Natural killer cell (primary cell): ENCODE measurements around the gene NRG3. TPM values are rescaled to one million over a fixed set of nuclear protein-coding genes. Genes with fewer than 3 reads are reported as not detected.

ENCODE experiments used
- ATAC-seq, 3 donors: fragments of 150-1000 bp in 2 of 3; fragments of 200-7000 bp in 1 of 3; cut with Tn5 transposase; 1 replicate in 1 of 3; 2 replicates in 2 of 3; pipeline ENCODE4 v1.10.0; 2021; ENCODE audit warnings: mild to moderate bottlenecking in 2 of 3, moderate library complexity in 2 of 3
- DNase-seq, 2 donors: peaks; one replicate each; pipeline versions ENCODE4 v3.0.0 to v3.0.0-alpha.2; 2013 to 2021; ENCODE audit warnings: mixed read lengths in 1 of 2
- H3K27ac ChIP-seq: one replicate; pipeline ENCODE4 v1.5.1; 2013; ENCODE audit warnings: mild to moderate bottlenecking, low read length
- H3K27me3 ChIP-seq: one replicate; pipeline ENCODE4 v1.6.1; 2013; ENCODE audit warnings: low read length; ENCODE audit not compliant: control insufficient read depth, insufficient read depth
- H3K36me3 ChIP-seq: one replicate; pipeline ENCODE4 v1.6.1; 2013; ENCODE audit warnings: low read length; ENCODE audit not compliant: control insufficient read depth, insufficient read depth
- H3K4me1 ChIP-seq: one replicate; pipeline ENCODE4 v1.6.1; 2013; ENCODE audit warnings: low read length; ENCODE audit not compliant: control insufficient read depth, insufficient read depth
- H3K4me3 ChIP-seq: one replicate; pipeline ENCODE4 v1.5.1; 2013; ENCODE audit warnings: low read length
- H3K9me3 ChIP-seq: one replicate; pipeline ENCODE4 v1.6.1; 2013; ENCODE audit warnings: low read length; ENCODE audit not compliant: control insufficient read depth, insufficient read depth
- H3K27ac Mint-ChIP-seq, 2 donors: one replicate each; pipeline ENCODE4 v1.8.0; 2022; ENCODE audit warnings: mild to moderate bottlenecking in 2 of 2, mixed read lengths in 2 of 2, moderate library complexity in 1 of 2
- H3K27me3 Mint-ChIP-seq, 2 donors: one replicate each; pipeline ENCODE4 v1.8.0; 2022; ENCODE audit warnings: low read depth in 2 of 2, mixed read lengths in 2 of 2
- H3K36me3 Mint-ChIP-seq: one replicate; pipeline ENCODE4 v1.8.0; 2022; ENCODE audit warnings: mixed read lengths
- H3K4me1 Mint-ChIP-seq, 2 donors: one replicate each; pipeline ENCODE4 v1.8.0; 2022; ENCODE audit warnings: mixed read lengths in 2 of 2
- H3K4me3 Mint-ChIP-seq: one replicate; pipeline ENCODE4 v1.8.0; 2022; ENCODE audit warnings: mild to moderate bottlenecking, moderate library complexity, mixed read lengths
- H3K9me3 Mint-ChIP-seq, 2 donors: one replicate each; pipeline ENCODE4 v1.8.0; 2022; ENCODE audit warnings: mixed read lengths in 2 of 2
- CTCF ChIP-seq: fragments of 200-600 bp; IDR thresholded peaks from one replicate; pipeline ENCODE4 v1.8.0; 2022; ENCODE audit warnings: antibody characterized with exemption
- WGBS: methylation state at CpG from one replicate; pipeline ENCODE4 v1.1.7; 2013; ENCODE audit warnings: missing lambda C conversion rate; ENCODE audit not compliant: insufficient coverage; 5-methylcytosine and 5-hydroxymethylcytosine counted together
- intact Hi-C: fragments of 100-400 bp; cut with micrococcal nuclease; formaldehyde crosslinking; loops from one replicate; pipeline ENCODE4 v1.14.2; 2022
- total RNA-seq, 4 donors: library from RNA; stranded (reverse); fragments of 120-200 nt in 1 of 4; gene quantifications; one replicate each; pipeline versions ENCODE4 v1.2.3 to v1.2.4, GENCODE V29; 2013 to 2022

Gene NRG3
- total RNA-seq, 3 donors from 2014 or later (not counting 1 experiment from before 2014, with no cell fraction given) = not detected

GRCh38 chr10:81950358-81950757 is 75.4 kb downstream of the NRG3 start:
- WGBS = 77% methylated on average over 2 of the region's 2 CpGs

GRCh38 chr10:81953420-81953819 is 78.4 kb downstream of the NRG3 start:
- Histone ChIP-seq H3K27ac (no peak overlapping the region), H3K9me3 (no peaks in the 10 kb centered on the region), H3K4me3 (no peak overlapping the region), H3K27me3 (no peaks in the 10 kb centered on the region), H3K4me1 (no peaks in the 10 kb centered on the region), H3K36me3 (no peaks in the 10 kb centered on the region)
- H3K9me3 Mint-ChIP-seq = peaks cover 4 to 13% of the 10 kb centered on the region in 2 donors
- ATAC-seq = no peak
- no peaks in the 10 kb centered on the region for H3K36me3 Mint-ChIP-seq
- no peak overlapping the region for H3K27ac Mint-ChIP-seq
- no peak for DNase-seq
- H3K4me1 Mint-ChIP-seq = no peaks in the 10 kb centered on the region
- H3K4me3 Mint-ChIP-seq = no peak overlapping the region
- no peaks in the 10 kb centered on the region for H3K27me3 Mint-ChIP-seq
- no peak for TF ChIP-seq CTCF
- intact Hi-C loops = no loop called here

More at GRCh38 chr10:81950358-81950757, 75.4 kb downstream of the NRG3 start:
- Mint-ChIP-seq H3K9me3 (peaks cover 6 to 11% of the 10 kb centered on the region in 2 donors), H3K4me3 (no peak overlapping the region), H3K27ac (no peak overlapping the region), H3K4me1 (no peaks in the 10 kb centered on the region), H3K36me3 (no peaks in the 10 kb centered on the region), H3K27me3 (no peaks in the 10 kb centered on the region)
- no peak overlapping the region for H3K27ac ChIP-seq
- no peaks in the 10 kb centered on the region for H3K27me3 ChIP-seq
- ATAC-seq (no peak), DNase-seq (no peak)
- no peaks in the 10 kb centered on the region for H3K4me1 ChIP-seq
- no peaks in the 10 kb centered on the region for H3K9me3 ChIP-seq
- no peaks in the 10 kb centered on the region for H3K36me3 ChIP-seq
- no peak overlapping the region for H3K4me3 ChIP-seq
- TF ChIP-seq CTCF = no peak
- intact Hi-C loops = no loop called here

- DNase-seq (no peak), ATAC-seq (no peak)
- no peaks in the 10 kb centered on the region for H3K36me3 Mint-ChIP-seq
- Histone ChIP-seq H3K36me3 (no peaks in the 10 kb centered on the region), H3K27me3 (no peaks in the 10 kb centered on the region), H3K9me3 (no peaks in the 10 kb centered on the region), H3K4me3 (no peak overlapping the region), H3K27ac (no peak overlapping the region), H3K4me1 (no peaks in the 10 kb centered on the region)
- no peaks in the 10 kb centered on the region for H3K4me1 Mint-ChIP-seq
- WGBS = 18% methylated on average over 2 of the region's 2 CpGs
- H3K27me3 Mint-ChIP-seq = no peaks in the 10 kb centered on the region
- H3K9me3 Mint-ChIP-seq = peaks cover 4 to 8% of the 10 kb centered on the region in 2 donors
- H3K4me3 Mint-ChIP-seq = no peak overlapping the region
- no peak for TF ChIP-seq CTCF
- intact Hi-C loops = no loop called here
- no peak overlapping the region for H3K27ac Mint-ChIP-seq
Observed at GRCh38 chr10:81957976-81958375, 83.0 kb downstream of the NRG3 start.

- no peaks in the 10 kb centered on the region for H3K36me3 Mint-ChIP-seq
- H3K36me3 ChIP-seq = no peaks in the 10 kb centered on the region
- H3K27ac ChIP-seq = no peak overlapping the region
- TF ChIP-seq CTCF = no peak
- no peak overlapping the region for H3K4me3 ChIP-seq
- H3K4me1 ChIP-seq = no peaks in the 10 kb centered on the region
- H3K27ac Mint-ChIP-seq = no peak overlapping the region
- H3K27me3 Mint-ChIP-seq = no peaks in the 10 kb centered on the region
- peaks cover 6 to 7% of the 10 kb centered on the region in 2 donors for H3K9me3 Mint-ChIP-seq
- no peak overlapping the region for H3K4me3 Mint-ChIP-seq
- intact Hi-C loops = no loop called here
- no peak for ATAC-seq
- no peaks in the 10 kb centered on the region for H3K9me3 ChIP-seq
- no peaks in the 10 kb centered on the region for H3K4me1 Mint-ChIP-seq
- H3K27me3 ChIP-seq = no peaks in the 10 kb centered on the region
- DNase-seq = no peak
Observed at GRCh38 chr10:81959016-81959415, 84.0 kb downstream of the NRG3 start.
